IPS-11a (cell line): ENCODE measurements around the gene CP.
"Not testable (repeated sequence)": the region's sequence is repeated elsewhere in the genome, so short reads cannot be mapped to it uniquely, and the experiment has no call there.

Experiments used
- H3K4me3 ChIP-seq: one replicate; pipeline ENCODE4 v1.5.1; 2013; ENCODE audit warnings: low read depth, low read length, control low read depth

CP gene

DNA sequence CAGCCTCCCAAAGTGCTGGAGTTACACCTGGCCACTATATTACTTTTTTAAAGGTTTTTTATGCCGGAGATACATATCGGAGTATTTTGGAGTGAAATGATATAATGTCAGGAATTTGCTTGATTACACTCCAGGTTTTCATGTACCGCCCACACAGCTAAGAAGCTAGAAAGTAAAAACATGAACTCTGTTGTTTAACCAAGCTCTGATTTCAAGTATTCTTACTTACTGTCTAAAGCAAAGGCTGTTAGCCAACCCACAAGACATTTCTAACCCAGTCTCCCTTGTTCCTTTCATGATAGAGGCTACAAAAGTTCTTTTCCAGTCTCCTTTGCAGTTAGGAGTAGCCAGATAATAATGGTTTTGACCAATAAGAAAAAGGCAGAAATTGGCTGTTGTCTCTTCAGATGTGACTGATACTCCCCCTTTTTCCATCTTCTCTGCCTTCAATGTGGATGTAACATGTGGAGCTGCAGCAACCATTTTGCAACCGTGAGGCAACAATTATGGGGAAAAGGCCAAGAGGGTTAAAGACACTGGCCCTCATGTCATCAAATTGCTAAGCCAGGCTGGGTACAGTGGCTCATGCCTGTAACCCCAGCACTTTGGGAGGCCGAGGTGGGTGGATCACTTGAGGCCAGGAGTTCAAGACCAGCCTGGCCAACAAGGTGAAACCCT is 6.1 kb upstream of the CP start:
- H3K4me3 ChIP-seq, result no peak overlapping the region

DNA sequence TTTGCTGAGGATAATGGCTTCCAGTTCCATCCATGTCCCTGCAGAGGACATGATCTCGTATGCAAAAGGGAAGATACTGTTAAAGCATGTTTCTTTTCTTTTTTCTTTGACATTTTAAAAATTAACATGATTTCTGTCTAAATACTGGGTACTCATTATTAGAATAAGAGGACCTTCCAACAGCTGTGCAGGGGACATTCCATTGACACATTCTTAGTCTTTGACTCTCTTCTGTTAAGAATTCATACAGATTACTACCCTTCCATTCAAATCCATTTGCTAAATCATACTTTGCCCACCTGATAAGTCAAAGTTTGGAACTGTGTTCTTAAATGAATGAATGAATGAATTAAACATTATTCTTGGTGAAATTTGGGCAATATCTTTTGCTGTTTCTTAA is 5.1 kb upstream of the CP start:
- H3K4me3 ChIP-seq, result no peak overlapping the region

DNA sequence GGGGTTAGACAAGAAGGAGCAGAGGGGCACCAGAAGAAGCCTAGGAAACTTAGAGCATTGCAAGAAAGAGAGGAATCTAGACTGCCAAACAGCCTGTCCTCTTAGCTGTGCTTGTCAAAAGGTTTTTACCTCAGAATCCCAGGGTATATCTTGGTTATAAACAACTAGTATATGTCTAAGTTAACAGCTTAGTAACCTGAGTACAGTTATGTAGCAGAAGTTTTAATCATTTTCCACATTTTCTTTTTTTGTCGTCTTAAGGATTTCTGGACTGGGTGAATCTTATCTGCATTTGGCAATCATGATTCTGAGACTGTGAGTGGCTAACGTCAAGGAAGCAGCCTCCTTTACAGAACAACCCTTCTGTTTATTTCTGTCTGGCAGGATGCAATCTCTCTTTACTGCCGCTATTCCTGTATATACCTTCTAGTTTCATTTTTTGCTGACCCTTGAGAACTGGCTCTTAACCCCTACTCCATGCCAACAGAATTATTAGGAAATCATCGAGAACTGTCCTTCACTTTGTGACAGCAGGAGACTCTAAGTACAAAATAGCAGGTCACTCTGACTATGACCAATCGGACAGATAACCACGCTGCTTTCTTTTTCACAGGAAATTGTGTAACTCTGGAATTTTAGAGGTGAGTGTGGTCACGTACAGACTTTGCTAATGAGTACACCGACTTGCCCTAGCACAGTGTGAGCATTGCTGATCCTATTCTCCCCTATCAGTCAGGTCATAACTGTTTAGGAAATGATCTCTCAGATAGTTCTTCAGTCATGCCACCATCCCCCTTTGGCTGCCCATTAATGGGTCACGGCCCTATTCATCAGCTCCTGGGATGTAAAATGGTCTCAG is 3.3 kb upstream of the CP start:
- no peak overlapping the region for H3K4me3 ChIP-seq

DNA sequence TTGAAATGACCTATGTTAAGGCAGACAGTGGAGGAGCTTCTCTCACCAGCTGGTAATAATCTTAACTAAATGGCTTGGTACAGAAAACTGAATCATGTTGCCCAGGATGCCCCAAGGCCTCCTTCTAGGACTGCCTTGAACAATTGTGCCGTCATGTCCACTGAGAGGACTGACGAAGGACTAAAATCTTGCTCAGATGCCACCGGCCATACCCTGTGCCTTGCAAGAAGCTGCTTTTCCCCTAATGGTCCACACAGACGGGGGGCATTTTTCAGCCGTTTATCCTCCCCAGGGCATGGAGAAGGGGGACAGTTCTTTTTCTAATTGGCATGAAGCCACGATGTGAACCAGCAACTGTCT is 1.8 kb upstream of the CP start:
- no peak overlapping the region for H3K4me3 ChIP-seq

DNA sequence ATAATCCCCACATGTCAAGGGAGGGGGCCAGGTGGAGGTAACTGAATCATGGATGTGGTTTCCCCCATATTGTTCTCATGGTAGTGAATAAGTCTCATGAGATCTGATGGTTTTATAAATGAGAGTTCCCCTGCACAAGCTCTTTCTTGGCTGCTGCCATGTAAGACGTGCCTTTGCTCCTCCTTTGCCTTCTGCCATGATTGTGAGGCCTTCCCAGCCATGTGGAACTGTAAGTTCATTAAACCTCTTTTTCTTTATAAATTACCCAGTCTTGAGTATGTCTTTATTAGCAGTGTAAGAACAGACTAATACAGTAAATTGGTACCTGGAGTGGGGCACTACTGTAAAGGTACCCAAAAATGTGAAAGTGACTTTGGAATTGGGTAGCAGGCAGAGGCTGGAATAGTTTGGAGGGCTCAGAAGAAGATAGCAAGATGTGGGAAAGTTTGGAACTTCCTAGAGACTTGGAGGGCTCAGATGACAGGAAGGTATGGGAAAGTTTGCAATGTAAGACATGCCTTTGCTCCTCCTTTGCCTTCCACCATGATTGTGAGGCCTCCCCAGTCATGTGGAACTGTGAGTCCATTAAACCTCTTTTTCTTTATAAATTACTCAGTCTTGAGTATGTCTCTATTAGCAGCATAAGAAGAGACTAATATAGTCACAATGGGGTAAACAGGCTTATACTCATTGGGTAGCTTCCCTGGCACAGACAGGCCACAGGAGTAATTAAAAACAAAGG is 2.1 kb downstream of the CP start:
- not testable (repeated sequence) for H3K4me3 ChIP-seq

DNA sequence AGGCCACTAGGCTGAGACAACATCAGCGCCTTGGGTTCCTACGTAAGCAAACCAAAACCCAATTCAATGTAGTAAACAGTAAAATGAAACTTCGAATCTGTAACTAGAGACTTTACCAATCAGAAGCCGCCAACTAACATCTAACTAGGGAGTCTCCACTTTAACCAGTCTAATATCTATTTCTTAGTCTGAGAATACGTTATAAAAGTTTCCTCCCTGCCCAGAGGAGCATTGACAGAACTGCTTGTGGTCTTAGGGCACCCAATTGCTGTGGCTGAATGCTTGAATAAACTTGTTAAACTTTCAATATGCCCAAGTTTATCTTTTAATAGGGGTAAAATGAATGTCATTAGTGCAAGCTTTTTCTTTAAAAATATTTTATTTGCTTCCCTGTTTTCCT is 4.3 kb downstream of the CP start:
- H3K4me3 ChIP-seq, result no peak overlapping the region

DNA sequence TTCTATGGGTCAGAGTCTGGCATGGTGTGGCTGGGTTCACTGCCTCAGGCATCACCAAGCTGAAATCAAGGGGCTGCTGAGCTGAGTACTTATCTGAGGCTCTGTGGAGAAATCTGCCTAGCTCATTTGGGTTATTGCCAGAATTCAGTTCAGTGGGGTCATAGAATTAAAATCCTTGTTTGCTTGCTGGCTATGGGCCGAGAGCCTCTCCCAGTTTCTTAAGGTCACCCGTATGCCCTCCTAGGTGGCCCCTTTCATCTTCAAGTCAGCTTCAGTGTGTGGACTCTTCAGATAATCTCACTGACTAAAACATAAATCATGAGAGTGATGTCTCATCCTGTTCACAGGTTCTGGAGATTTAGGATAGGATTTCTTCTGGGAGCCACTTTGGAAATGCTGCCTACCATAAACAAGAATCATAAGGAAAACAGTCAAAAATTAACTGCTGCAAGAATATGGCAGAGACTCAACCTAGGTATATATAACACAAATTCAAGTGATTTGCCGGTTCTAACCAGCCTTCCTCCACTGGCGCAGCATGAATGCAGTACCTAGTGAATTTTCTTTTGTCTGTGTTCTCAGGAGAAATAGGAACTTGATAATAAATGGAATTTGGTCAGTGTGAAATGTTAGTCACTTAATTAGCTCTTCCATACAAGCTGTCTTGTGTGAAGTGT is 5.3 kb downstream of the CP start:
- no peak overlapping the region for H3K4me3 ChIP-seq

DNA sequence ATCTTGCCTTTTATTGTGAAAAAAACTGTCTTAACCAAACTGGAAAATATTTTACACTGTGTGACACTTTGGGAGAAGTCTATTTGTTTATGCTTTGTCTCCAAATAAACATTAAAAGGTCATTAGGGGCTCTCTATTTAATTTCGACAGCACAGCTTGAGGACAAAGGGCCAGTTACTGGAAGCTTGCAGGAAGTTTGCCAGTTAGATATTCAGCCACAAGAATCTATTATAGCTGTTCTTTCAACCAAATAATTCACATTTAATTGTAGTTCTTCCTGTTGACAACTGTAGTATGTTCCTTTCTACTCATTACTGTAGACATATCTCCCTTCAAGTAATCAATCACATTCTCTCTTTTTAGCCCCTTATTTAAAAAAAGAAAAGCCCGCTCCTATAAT is 6.1 kb downstream of the CP start:
- no peak overlapping the region for H3K4me3 ChIP-seq

DNA sequence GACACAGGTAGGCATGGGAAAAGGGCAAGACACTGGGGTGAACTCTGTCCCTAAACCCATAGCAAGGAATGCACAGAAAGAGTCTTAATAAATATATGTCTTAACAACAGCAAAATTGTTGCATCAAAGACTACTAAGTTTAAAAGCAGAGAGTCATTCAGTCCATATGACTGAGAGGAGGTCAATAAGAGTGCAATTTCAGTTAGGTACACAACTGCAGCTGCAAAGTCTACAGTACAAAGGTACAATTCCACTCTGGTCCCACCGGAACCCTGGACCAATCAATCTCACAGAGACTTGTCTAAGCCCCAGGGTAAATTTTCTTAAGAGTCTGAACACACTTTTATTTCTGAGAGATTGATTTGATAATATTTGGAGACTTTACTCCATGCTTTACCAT is 6.9 kb downstream of the CP start:
- no peak overlapping the region for H3K4me3 ChIP-seq

DNA sequence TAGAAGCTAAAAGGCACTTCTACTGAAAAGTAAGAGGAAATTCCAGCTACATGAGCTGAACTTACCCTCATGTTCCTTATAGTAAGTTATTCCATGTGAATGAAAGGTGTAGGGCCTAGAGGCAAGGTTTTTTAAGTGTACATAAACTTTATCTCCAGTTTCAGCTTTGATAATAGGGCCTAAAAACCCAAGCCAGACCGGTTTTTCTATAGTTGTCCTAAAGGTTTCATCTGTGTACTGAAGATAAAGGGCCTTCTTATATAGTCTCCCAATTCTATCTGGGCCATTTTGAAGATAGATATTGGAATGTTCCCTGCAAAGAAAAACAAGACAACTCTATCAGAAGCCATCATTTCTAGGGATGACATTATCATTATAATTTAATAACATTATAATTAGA is 9.2 kb downstream of the CP start:
- no peak overlapping the region for H3K4me3 ChIP-seq

DNA sequence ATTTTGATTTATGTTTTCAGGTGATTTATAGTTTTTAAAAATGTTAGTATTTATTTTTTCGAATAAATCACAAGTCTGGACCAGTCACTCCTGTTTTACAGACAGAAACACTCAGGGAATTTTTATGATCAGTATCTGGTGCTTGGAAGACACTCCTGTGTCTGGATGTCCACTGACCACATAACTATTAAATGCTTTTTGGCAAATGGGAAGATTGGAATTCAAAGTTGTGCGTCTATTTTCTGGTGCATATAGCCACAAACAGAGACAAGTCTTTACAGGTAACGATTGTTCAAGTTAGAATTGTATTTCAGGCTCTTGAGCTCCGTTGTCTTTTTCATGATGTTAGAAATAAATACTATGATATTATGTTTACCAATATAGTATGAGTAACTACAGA is 12.2 kb downstream of the CP start:
- no peak overlapping the region for H3K4me3 ChIP-seq

DNA sequence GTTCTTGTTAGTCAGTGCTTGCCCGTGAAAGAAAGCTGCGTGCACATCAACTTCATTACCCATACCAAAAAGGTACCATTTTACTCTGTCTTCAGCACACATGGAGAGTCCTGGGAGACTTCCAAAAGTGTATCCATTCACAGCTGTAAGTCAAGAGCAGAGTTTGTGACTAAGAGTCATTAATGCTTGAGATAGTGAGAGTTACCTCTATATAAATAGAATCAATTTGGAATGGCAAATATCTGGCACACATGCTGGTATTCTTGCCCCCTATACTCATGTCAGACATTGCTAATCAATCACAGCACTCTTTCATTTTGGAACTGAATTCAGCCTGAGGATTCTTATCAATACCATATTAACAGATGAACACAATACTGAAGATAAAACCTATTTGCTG is 14.2 kb downstream of the CP start:
- H3K4me3 ChIP-seq, result no peak overlapping the region

DNA sequence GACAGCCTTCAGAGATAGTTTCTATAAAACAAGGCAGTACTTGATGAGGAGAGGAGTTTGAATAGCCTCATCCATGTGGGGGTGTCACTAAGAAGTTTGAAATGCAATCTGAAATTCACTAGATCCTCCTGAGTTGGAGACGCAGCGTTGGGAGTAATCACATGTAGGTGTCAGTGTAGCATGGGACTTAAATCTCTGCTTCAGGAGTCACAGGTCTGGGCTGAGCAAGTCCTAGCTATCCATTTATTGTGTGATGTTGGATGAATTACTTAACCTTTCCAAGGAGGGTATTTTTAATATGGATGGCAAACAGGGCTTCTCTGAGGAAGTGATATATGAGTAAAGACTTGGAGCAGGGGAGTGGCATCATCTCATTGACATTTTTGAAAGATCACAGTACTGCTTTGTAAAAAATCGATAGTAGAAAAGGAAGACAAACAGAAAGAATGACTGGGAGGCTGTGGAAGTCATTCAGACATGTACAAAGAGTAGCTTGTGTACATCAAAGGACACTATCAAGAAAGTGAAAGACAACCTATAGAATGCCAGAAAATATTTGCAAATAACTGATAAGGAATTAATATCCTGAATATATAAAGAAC is 17.1 kb downstream of the CP start:
- H3K4me3 ChIP-seq, result no peak overlapping the region

DNA sequence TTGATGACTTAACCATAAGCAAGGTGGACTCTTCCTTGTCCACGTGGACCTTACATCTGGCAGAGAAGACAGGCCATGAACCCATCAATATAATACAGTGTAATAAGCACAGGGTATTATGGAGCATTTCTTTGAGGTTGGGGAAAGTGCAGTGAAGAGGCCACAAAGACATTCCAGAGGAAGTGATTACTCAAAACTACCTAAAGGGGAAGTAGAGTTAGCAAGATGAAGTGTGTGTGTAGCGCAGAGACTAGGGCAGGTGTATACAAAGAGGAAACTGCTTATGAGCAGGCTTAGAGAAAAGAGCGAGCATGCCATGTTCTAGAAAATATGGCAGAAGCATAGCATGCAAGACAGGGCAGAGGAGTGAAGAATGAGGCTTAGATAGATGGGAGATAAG is 17.9 kb downstream of the CP start:
- H3K4me3 ChIP-seq, result no peak overlapping the region

DNA sequence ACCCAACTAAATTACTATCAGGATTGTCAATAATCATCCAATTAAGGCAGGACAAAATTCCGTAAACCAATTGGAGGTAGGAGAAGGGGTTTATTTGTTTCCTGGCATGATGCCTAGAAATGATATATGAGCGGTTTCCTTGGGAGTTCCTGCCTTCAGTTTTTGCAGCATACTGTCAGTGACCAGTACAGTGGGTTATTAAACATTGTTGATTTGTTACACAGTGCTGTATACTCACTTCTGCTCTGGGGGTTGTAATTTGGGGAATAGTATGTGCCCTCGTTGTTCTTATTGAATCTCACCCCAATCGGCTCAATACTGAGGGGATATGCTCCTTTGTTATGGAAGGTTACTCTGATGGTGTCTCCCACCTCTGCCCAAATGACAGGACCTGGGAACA is 22.2 kb downstream of the CP start:
- no peak overlapping the region for H3K4me3 ChIP-seq

DNA sequence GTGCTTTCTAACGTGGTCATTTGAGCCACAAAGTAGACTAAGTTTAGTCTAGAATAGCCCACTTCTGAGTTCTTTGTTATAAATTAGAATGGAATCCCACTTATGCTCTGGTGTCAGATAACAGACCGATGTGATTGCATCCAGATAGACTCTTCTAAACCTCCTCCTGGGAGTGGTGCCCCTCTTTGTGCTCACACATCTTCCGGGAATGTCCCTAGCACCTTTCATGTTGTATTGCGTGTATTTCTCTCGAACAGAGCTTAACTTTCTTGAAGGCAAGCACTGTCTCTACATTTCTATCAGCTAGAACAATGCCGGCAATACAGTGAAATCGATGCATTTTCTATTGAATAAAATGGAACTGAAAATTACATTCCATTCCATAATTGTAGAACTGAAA is 23.0 kb downstream of the CP start:
- no peak overlapping the region for H3K4me3 ChIP-seq

DNA sequence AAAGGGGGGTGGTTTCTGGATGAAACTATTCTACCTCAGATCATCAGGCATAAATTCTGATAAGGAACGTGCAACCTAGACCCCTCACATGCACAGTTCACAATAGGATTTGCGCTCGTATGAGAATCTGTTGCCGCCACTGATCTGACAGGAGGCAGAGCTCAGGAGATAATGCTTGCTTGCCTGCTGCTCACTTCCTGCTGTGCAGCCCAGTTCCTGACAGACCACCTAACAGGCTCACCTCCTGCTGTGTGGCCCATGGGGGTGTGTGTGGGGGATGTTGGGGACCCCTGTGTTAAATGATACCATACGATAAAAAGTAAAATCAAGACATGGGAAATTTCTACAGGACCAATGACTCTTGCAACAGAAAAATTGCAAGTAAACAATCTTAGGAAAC is 24.0 kb downstream of the CP start:
- H3K4me3 ChIP-seq, result no peak overlapping the region

DNA sequence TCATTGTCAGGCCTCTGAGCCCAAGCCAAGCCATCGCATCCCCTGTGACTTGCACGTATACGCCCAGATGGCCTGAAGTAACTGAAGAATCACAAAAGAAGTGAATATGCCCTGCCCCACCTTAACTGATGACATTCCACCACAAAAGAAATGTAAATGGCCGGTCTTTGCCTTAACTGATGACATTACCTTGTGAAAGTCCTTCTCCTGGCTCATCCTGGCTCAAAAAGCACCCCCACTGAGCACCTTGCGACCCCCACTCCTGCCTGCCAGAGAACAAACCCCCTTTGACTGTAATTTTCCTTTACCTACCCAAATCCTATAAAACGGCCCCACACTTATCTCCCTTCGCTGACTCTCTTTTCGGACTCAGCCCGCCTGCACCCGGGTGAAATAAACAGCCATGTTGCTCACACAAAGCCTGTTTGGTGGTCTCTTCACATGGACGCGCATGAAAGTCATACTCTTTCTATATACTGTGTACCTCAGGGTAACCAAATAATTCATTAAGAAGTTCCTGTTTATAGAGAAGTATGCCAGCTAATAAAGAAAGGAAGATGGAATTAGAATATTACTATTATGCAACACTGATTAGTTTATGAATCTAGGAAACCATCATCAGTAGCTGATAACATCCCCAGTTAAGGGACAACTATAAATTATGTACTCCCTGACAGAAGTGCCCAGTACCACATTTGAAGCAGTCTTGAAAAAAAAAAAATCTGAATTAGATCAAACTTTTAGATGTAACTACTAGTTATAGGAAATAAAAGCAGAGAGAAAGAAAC is 24.6 kb downstream of the CP start:
- H3K4me3 ChIP-seq, result not testable (repeated sequence)

DNA sequence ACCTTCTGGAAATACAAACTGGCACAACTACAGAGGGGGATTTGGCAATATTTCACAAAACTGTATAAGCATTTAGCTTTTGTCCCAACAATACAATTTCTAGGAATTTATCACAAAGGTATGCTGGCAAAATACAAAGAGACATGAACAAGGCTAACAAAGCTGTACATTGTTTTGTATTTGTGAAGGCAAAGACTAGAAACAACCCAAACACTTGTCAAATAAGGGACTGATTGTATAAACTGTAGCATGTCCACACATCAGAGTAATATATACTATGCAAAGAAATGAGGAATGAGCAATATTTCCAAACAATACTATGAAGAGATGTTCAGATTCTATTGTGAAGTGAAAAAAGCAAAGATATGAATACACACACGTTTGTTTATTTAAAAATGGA is 26.4 kb downstream of the CP start:
- no peak overlapping the region for H3K4me3 ChIP-seq

DNA sequence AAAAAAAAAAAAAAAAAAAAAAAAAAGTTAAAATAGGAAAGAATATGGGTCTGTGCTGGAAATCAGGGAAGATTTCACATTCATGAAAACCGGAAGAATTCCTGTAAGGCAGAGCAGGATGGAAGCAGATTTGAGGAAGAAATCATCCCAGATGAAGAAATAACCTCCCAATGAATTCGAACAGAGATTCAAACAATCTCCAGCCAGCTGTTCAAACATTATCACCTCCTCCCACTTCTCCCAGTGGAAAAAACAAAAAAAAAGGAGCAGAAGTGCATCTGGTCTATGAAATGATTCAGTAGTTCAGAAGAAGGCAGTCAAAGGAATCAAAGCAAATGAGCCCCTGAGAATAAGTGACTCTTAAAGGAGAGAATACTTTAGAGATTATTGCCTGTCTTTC is 33.1 kb downstream of the CP start:
- no peak overlapping the region for H3K4me3 ChIP-seq
